ENCODE data around the gene GLDC.

DNA sequence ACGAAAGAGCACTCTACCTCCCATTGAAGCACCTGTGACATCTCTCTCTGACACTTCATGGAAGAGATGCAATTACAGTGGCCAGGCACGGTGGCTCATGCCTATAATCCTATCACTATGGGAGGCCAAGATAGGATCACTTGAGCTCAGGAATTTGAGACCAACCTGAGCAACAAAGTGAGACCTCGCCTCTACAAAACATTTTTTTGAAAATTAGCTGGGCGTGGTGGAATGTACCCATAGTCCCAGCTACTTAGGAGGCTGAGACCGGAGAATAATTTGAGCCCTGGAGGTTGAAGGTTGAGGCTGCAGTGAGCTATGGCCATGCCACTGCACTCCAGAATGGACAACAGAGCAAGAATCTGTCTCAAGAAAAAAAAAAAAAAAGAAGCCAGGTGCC lies 45.5 kb downstream of the GLDC start:
- TF ChIP-seq, protein P1, sequence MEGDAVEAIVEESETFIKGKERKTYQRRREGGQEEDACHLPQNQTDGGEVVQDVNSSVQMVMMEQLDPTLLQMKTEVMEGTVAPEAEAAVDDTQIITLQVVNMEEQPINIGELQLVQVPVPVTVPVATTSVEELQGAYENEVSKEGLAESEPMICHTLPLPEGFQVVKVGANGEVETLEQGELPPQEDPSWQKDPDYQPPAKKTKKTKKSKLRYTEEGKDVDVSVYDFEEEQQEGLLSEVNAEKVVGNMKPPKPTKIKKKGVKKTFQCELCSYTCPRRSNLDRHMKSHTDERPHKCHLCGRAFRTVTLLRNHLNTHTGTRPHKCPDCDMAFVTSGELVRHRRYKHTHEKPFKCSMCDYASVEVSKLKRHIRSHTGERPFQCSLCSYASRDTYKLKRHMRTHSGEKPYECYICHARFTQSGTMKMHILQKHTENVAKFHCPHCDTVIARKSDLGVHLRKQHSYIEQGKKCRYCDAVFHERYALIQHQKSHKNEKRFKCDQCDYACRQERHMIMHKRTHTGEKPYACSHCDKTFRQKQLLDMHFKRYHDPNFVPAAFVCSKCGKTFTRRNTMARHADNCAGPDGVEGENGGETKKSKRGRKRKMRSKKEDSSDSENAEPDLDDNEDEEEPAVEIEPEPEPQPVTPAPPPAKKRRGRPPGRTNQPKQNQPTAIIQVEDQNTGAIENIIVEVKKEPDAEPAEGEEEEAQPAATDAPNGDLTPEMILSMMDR (IDR thresholded peaks at IDR 0.05; ENCODE audit: low read depth, low read length), result no peak
- TF ChIP-seq POLR2A (IDR thresholded peaks at IDR 0.05; ENCODE audit: extremely low read depth, insufficient read length), result no peak
- TF ChIP-seq, protein P2, sequence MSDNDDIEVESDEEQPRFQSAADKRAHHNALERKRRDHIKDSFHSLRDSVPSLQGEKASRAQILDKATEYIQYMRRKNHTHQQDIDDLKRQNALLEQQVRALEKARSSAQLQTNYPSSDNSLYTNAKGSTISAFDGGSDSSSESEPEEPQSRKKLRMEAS (IDR thresholded peaks at IDR 0.05; ENCODE audit: low read depth, low read length), result no peak
